ENCODE measurements around the gene GATD1.

DNA sequence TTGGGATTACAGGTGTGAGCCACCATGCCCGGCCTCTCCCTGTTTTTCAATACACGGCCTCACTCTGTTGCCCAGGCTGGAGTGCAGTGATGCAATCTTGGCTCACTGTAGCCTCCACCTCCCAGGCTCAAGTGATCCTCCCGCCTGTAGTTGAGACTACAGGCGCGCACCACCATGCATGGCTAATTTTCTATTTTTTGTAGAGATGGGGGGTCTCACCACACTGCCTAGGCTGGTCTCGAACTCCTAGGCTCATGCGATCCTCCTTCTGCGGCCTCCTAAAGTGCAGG lies 11.5 kb downstream of the GATD1 start:
- TF ChIP-seq, protein P1, sequence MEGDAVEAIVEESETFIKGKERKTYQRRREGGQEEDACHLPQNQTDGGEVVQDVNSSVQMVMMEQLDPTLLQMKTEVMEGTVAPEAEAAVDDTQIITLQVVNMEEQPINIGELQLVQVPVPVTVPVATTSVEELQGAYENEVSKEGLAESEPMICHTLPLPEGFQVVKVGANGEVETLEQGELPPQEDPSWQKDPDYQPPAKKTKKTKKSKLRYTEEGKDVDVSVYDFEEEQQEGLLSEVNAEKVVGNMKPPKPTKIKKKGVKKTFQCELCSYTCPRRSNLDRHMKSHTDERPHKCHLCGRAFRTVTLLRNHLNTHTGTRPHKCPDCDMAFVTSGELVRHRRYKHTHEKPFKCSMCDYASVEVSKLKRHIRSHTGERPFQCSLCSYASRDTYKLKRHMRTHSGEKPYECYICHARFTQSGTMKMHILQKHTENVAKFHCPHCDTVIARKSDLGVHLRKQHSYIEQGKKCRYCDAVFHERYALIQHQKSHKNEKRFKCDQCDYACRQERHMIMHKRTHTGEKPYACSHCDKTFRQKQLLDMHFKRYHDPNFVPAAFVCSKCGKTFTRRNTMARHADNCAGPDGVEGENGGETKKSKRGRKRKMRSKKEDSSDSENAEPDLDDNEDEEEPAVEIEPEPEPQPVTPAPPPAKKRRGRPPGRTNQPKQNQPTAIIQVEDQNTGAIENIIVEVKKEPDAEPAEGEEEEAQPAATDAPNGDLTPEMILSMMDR (IDR thresholded peaks at IDR 0.05): no peak
- TF ChIP-seq POLR2A (IDR thresholded peaks at IDR 0.05): no peak

Measured in body of pancreas (tissue), 4 donors.